Endothelial cell of umbilical vein (primary cell): ENCODE data around the gene SLC49A3. TPM values are rescaled to one million over a fixed set of nuclear protein-coding genes. Genes with fewer than 3 reads are reported as not detected.

ENCODE experiments used
- BruUV-seq: library from RNA; stranded (reverse); fragments of 400-500 nt; replicated peaks from 2 replicates; lab custom pipeline; 2021; lab: Mats Ljungman, UMichigan
- CTCF ChIA-PET: fragments of 300-600, 350-600 bp; sonication (Branson Sonifier 250); formaldehyde crosslinking; loops from one replicate; lab custom pipeline; 2021; ENCODE audit warnings: antibody characterized with exemption, inconsistent platforms; lab: Charles Lee
- POLR2A ChIA-PET: fragments of 300-600, 350-600 bp; sonication (Branson Sonifier 250); formaldehyde crosslinking; loops from one replicate; lab custom pipeline; 2021; ENCODE audit warnings: antibody characterized with exemption, inconsistent platforms; lab: Charles Lee
- DNase-seq: peaks from one replicate; pipeline ENCODE4 v3.0.0-alpha.2; 2011; ENCODE audit warnings: low read depth, low spot score
- FAIRE-seq: peaks from 2 replicates; lab custom pipeline; 2011; peaks lifted over from hg19 to GRCh38; lab: Jason Lieb, UNC
- H2AFZ ChIP-seq: 2 replicates; pipeline ENCODE4 v1.6.0; 2012; ENCODE audit warnings: low read depth, low read length, control low read depth, inconsistent platforms
- H3K27ac ChIP-seq: 2 replicates; pipeline ENCODE4 v1.5.1; 2011; ENCODE audit warnings: low read depth, mild to moderate bottlenecking, control low read depth, low read length, moderate library complexity; ENCODE audit not compliant: insufficient read depth
- H3K27me3 ChIP-seq, 2 experiments: 2 replicates each; pipeline versions ENCODE4 v1.6.0 to v1.6.1; 2011; ENCODE audit warnings: low read length in 2 of 2, mixed read lengths in 1 of 2; ENCODE audit not compliant: control insufficient read depth in 2 of 2, insufficient read depth in 2 of 2
- H3K36me3 ChIP-seq, 2 experiments: 2 replicates in 1 of 2; 3 replicates in 1 of 2; pipeline ENCODE4 v1.5.1; 2011; ENCODE audit warnings: low read length in 2 of 2, mild to moderate bottlenecking in 1 of 2, moderate library complexity in 1 of 2; ENCODE audit not compliant: control insufficient read depth in 2 of 2, insufficient read depth in 2 of 2; ENCODE audit errors: extremely low read depth in 1 of 2
- H3K4me1 ChIP-seq: 3 replicates; pipeline ENCODE4 v1.5.1; 2011; ENCODE audit warnings: mild to moderate bottlenecking, low read length; ENCODE audit not compliant: control insufficient read depth, insufficient read depth; ENCODE audit errors: extremely low read depth
- H3K4me2 ChIP-seq: 2 replicates; pipeline ENCODE4 v1.6.1; 2011; ENCODE audit warnings: low read length, control low read depth, mixed read lengths; ENCODE audit not compliant: insufficient read depth
- H3K4me3 ChIP-seq, 3 experiments: fragments of 200-600 bp in 1 of 3; sonication (generic), shearing (Covaris generic) in 1 of 3; replicated peaks in 1 of 3; 2 replicates each; pipeline ENCODE4 v1.5.1; 2011 to 2016; ENCODE audit warnings: control low read depth in 3 of 3, low read length in 3 of 3, mild to moderate bottlenecking in 2 of 3, inconsistent platforms in 1 of 3, low read depth in 1 of 3, moderate library complexity in 1 of 3; ENCODE audit not compliant: insufficient read depth in 1 of 3
- H3K79me2 ChIP-seq: 2 replicates; pipeline ENCODE4 v1.6.0; 2012; ENCODE audit warnings: low read length, inconsistent platforms; ENCODE audit not compliant: control insufficient read depth, insufficient read depth
- H3K9ac ChIP-seq: replicated peaks from 2 replicates; pipeline ENCODE3; 2011; ENCODE audit warnings: low read length, control low read depth; ENCODE audit not compliant: insufficient read depth; ENCODE audit errors: extremely low read depth
- H3K9me1 ChIP-seq: replicated peaks from 3 replicates; pipeline ENCODE4 v1.6.0; 2011; ENCODE audit warnings: mild to moderate bottlenecking, low read length; ENCODE audit not compliant: control insufficient read depth, insufficient read depth; ENCODE audit errors: extremely low read depth
- H3K9me3 ChIP-seq: replicated peaks from 2 replicates; pipeline ENCODE4 v1.5.1; 2012; ENCODE audit warnings: low read length, inconsistent platforms; ENCODE audit not compliant: control insufficient read depth, insufficient read depth
- H4K20me1 ChIP-seq: replicated peaks from 2 replicates; pipeline ENCODE3; 2011; ENCODE audit warnings: mild to moderate bottlenecking, low read length; ENCODE audit not compliant: control insufficient read depth, insufficient read depth; ENCODE audit errors: extremely low read depth
- CTCF ChIP-seq, 2 donors: IDR thresholded peaks; 1 replicate in 1 of 2; 2 replicates in 1 of 2; pipeline ENCODE4 v1.5.1; 2011; ENCODE audit warnings: low read length in 2 of 2, mild to moderate bottlenecking in 2 of 2, moderate library complexity in 2 of 2, control low read depth in 1 of 2, inconsistent platforms in 1 of 2, low read depth in 1 of 2; ENCODE audit not compliant: insufficient read depth in 1 of 2; ENCODE audit errors: extremely low read depth in 1 of 2
- EZH2 ChIP-seq: IDR thresholded peaks from 2 replicates; pipeline ENCODE4 v1.6.1; 2012; ENCODE audit warnings: borderline replicate concordance, low read depth, mild to moderate bottlenecking, moderate library complexity, low read length, inconsistent platforms; ENCODE audit not compliant: severe bottlenecking
- FOS ChIP-seq: IDR thresholded peaks from 2 replicates; pipeline ENCODE4 v1.6.1; 2011; ENCODE audit warnings: mild to moderate bottlenecking, low read length, moderate library complexity, borderline replicate concordance; ENCODE audit not compliant: insufficient read depth
- GATA2 ChIP-seq: IDR thresholded peaks from 2 replicates; pipeline ENCODE4 v1.7.0; 2011; ENCODE audit warnings: low read depth, mild to moderate bottlenecking, moderate library complexity, mixed read lengths, low read length; ENCODE audit not compliant: insufficient read length, insufficient read depth
- JUN ChIP-seq: IDR thresholded peaks from 2 replicates; pipeline ENCODE4 v1.6.1; 2011; ENCODE audit warnings: borderline replicate concordance, low read depth; ENCODE audit not compliant: insufficient read length, insufficient read depth
- MYC ChIP-seq: IDR thresholded peaks from one replicate; pipeline ENCODE4 v1.6.1; 2011; ENCODE audit warnings: mild to moderate bottlenecking, low read depth, low read length
- POLR2A ChIP-seq: IDR thresholded peaks from 2 replicates; pipeline ENCODE4 v1.6.1; 2012; ENCODE audit warnings: low read depth, mild to moderate bottlenecking, control low read depth, low read length
- POLR2AphosphoS5 ChIP-seq: IDR thresholded peaks from 2 replicates; pipeline ENCODE4 v1.6.1; 2012; ENCODE audit warnings: low read depth, mild to moderate bottlenecking, control low read depth, low read length, moderate library complexity; ENCODE audit not compliant: insufficient read depth
- dilution Hi-C: fragments of 300-500 bp; cut with MboI; formaldehyde crosslinking; loops from one replicate; pipeline ENCODE4 v1.15.0; 2019; ENCODE audit warnings: low sequenced_read_pairs; ENCODE audit not compliant: extremely low pct_ligation_motif_present
- intact Hi-C: fragments of 100-400 bp; cut with micrococcal nuclease; formaldehyde crosslinking; loops from one replicate; pipeline ENCODE4 v1.10.0; 2022
- polyA plus RNA-seq, 4 experiments: library from polyadenylated mRNA; depleted of rRNA in 3 of 4; stranded (reverse) in 3 of 4; unstranded in 1 of 4; fragments of >200 nt; gene quantifications; 2 replicates each; pipeline versions ENCODE4 v1.2.1 to v1.2.3, GENCODE V29; 2011 to 2012; ENCODE audit warnings: missing spikeins in 1 of 4
- total RNA-seq: library from RNA; stranded (reverse); gene quantifications from 2 replicates; pipeline ENCODE4 v1.2.3, GENCODE V29; 2021
- TF ChIP-seq, protein P1 (sequence below): IDR thresholded peaks from 2 replicates; pipeline ENCODE4 v1.6.1; 2011; ENCODE audit not compliant: insufficient read depth, insufficient read length

SLC49A3 gene
- total and polyA plus RNA-seq, 2 donors (not counting 3 experiments of a cell fraction or from before 2014, with no cell fraction given), result 4.2 to 11.5 TPM

DNA sequence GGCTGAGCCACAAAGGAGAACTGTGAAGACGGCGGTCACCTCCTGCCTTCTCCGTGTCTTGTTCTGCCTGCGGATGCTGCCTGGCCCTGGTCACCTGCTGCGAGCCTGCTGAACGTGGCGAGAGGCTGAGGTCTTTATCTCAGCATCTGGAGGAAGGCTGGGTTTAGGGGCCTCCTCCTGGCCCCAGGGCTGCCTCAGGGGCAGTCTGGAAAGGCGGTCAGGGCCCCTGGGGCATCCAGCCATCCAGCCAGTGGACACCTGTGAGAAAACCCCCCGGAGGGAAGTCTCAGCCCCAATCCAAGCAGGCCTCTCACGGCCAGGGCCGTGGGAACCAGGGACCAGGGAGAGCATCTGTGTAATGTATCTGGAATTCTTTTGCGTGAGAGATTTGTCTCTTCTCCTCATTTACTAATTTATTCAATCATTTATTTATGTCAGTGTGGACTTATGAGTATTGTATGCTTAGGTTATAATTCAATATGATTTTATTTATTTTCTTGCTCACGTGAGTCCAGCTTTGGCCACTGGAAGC, 52.3 kb downstream of the SLC49A3 start:
- no TSS peak for BruUV-seq
- H3K4me1 ChIP-seq, result no peaks in the 10 kb centered on the region
- H3K4me3 ChIP-seq, result no peak overlapping the region
- no peaks in the 10 kb centered on the region for H3K9me3 ChIP-seq
- intact Hi-C loops, result no loop called here
- no peak overlapping the region for H2AFZ ChIP-seq
- POLR2A ChIA-PET, result no interaction called here
- dilution Hi-C loops, result no loop called here
- no peak overlapping the region for H3K4me2 ChIP-seq
- DNase-seq, result no peak
- no peaks in the 10 kb centered on the region for H3K9me1 ChIP-seq
- no peaks in the 10 kb centered on the region for H4K20me1 ChIP-seq
- no peaks in the 10 kb centered on the region for H3K79me2 ChIP-seq
- no peak overlapping the region for H3K9ac ChIP-seq
- no peak for FAIRE-seq
- no peaks in the 10 kb centered on the region for H3K27me3 ChIP-seq
- no peaks in the 10 kb centered on the region for H3K36me3 ChIP-seq
- CTCF ChIA-PET, result no interaction called here
- TF ChIP-seq JUN (no peak), POLR2A (no peak), GATA2 (no peak), CTCF (IDR thresholded peaks at IDR 0.05; ENCODE audit: extremely low read depth in 1 of 2, insufficient read depth in 1 of 2, low read depth in 1 of 2, low read length in 2 of 2) (no peak), MYC (no peak), FOS (no peak), EZH2 (no peak), POLR2AphosphoS5 (no peak)
- TF ChIP-seq, protein P1, sequence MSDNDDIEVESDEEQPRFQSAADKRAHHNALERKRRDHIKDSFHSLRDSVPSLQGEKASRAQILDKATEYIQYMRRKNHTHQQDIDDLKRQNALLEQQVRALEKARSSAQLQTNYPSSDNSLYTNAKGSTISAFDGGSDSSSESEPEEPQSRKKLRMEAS, result no peak
- H3K27ac ChIP-seq, result no peak overlapping the region
